Erythroblast (primary cell): ENCODE measurements around the gene HSPA5.
"Not testable (repeated sequence)": the region's sequence is repeated elsewhere in the genome, so short reads cannot be mapped to it uniquely, and the experiment has no call there.

Experiments
- GATA1 ChIP-seq: IDR thresholded peaks from 2 replicates; pipeline ENCODE4 v1.6.1; 2011; ENCODE audit warnings: low read depth, mild to moderate bottlenecking, control low read depth, low read length, moderate library complexity
- POLR2A ChIP-seq: IDR thresholded peaks from 2 replicates; pipeline ENCODE4 v1.6.1; 2011; ENCODE audit warnings: mild to moderate bottlenecking, low read length

DNA sequence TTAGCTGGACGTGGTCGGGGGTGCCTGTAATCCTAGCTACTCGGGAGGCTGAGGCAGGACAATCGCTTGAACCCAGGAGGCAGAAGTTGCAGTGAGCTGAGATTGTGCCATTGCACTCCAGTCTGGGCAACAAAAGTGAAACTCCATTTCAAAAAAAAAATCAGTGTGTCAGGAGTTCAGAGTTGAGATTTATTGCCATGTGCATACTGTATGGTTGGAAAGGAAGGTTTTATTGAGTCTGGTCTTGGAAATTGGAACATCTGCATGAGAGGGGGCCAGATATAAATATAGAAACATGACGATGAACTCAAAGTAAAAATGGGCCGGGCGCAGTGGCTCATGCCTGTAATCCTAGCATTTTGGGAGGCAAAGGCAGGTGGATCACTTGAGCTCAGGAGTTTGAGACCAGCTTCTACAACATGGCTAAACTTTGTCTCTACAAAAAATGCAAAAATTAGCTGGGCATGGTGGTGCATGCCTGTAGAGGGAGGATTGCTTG is 45.8 kb upstream of the HSPA5 start:
- not testable (repeated sequence) for TF ChIP-seq POLR2A, GATA1
